Measurements from ENCODE around the gene SHISAL2A. TPM values are rescaled to one million over a fixed set of nuclear protein-coding genes. Genes with fewer than 3 reads are reported as not detected.
A peak's percentile ranks its signal among the peaks of the same experiment; 100 is the strongest.

The SHISAL2A gene
- total RNA-seq, 5 donors from 2014 or later (not counting 1 experiment from before 2014, with no cell fraction given): 38.4 to 80.7 (median 74.7) TPM

DNA sequence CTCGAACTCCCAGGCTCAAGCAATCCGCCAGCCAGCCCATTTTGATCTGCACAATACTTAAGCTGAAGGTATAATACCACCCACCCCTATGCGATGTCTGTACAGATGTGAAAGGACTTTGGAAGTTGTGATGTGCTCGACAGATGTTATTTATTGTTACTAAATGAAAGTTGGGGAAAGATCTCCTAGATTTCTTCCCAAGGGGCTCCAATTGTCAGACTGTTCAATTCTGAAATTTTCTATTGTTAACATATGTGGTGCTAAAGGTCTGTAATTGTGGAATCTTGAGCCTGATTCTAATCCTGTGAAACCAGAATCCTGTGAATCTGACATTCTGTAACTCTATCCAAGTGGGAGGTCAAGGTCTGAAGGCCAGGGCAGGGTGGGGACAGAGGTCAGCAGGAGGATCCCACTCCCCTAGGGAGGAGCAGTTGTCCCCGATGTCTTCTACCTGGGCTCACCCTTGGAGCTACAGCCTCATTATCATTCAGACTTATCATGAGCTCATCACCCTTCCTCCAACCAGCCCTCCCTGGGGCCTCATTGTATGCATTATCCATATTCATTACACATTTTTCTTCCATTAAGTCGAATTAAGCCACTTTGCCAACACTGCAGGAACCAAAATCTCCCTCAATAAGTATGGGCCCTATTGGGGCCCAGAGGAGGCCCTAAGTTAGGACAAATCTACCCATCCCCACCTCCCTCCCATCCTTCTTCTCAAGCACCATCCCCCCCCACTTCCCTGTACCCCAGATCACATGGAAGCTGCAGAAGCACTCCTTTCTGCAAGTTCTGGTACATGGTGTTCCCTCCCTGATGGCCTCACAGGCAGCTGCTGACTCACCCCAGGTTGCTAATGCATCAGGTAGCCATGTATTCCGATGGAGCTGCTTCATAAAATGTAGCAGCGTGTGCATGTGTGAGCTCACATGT, 32.3 kb downstream of the SHISAL2A start:
- Histone ChIP-seq H3K27ac (ENCODE audit: low read length) (no peak overlapping the region), H3K4me1 (ENCODE audit: control insufficient read depth in 1 of 2, extremely low read depth in 1 of 2, insufficient read depth in 2 of 2, low read length in 2 of 2) (no peaks in the 10 kb centered on the region), H3K4me3 (ENCODE audit: control insufficient read depth in 1 of 2, extremely low read depth in 1 of 2, low read length in 1 of 2) (no peak overlapping the region), H3K36me3 (ENCODE audit: control insufficient read depth in 2 of 2, extremely low read depth in 1 of 2, insufficient read depth in 1 of 2, low read length in 1 of 2) (peaks cover 12 to 34% of the 10 kb centered on the region in 2 donors), H3K27me3 (replicated peaks in 1 of 2; ENCODE audit: control insufficient read depth in 2 of 2, extremely low read depth in 1 of 2, insufficient read depth in 2 of 2, low read length in 1 of 2) (no peaks in the 10 kb centered on the region), H3K9me3 (no peaks in the 10 kb centered on the region)
- no peak overlapping the region for H3K4me3 Mint-ChIP-seq
- H3K27ac Mint-ChIP-seq: peak overlapping the region; percentile 58 to 62
- ChIA-PET CTCF (interaction anchor here (0.6 to 1.3 kb wide), 3 partner anchors 20 to 23 kb away, joined by 3 to 6 read pairs (median 3); no protein-coding TSS in a partner anchor), POLR2A (interaction anchor here (0.7 to 1.4 kb wide), 2 partner anchors 9 to 24 kb away, joined by 3 to 5 read pairs; no protein-coding TSS in a partner anchor)
- no peak for ATAC-seq (replicated peaks in 1 of 4)
- H3K27me3 Mint-ChIP-seq: no peaks in the 10 kb centered on the region
- peaks cover 29% of the 10 kb centered on the region for H3K36me3 Mint-ChIP-seq
- H3K4me1 Mint-ChIP-seq: peaks cover 7 to 11% (median 9%) of the 10 kb centered on the region in 3 donors
- no peaks in the 10 kb centered on the region for H3K9me3 Mint-ChIP-seq
- 90% methylated on average over 3 of the region's 8 CpGs for WGBS (ENCODE audit: insufficient coverage)
- no peak for DNase-seq

DNA sequence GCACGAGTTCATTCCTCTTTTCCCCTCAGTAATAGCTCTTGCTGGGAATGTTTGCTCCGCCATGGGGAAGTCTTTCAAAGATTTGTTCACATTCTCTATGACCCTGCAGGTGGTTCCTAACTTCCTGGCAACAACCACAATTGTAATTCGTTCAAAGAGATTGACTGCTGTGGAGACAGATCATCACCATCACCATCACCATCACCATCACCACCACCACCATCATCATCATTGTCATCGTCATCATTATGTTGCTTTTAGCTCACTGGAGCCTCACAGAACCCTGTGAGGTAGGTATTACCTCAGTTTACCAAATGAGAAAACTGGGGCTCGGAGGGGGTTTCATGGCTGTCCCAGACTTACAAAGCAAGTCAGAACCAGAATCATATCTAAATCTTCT, 34.3 kb downstream of the SHISAL2A start:
- no peaks in the 10 kb centered on the region for H3K9me3 ChIP-seq
- Mint-ChIP-seq H3K36me3 (peaks cover 34% of the 10 kb centered on the region), H3K4me3 (no peak overlapping the region), H3K9me3 (no peaks in the 10 kb centered on the region), H3K4me1 (peaks cover 7 to 9% (median 8%) of the 10 kb centered on the region in 3 donors), H3K27me3 (no peaks in the 10 kb centered on the region), H3K27ac (no peak overlapping the region)
- ATAC-seq (replicated peaks in 1 of 4): no peak
- H3K27me3 ChIP-seq (replicated peaks in 1 of 2; ENCODE audit: control insufficient read depth in 2 of 2, extremely low read depth in 1 of 2, insufficient read depth in 2 of 2, low read length in 1 of 2): no peaks in the 10 kb centered on the region
- H3K4me1 ChIP-seq (ENCODE audit: control insufficient read depth in 1 of 2, extremely low read depth in 1 of 2, insufficient read depth in 2 of 2, low read length in 2 of 2): no peaks in the 10 kb centered on the region
- no peak overlapping the region for H3K27ac ChIP-seq (ENCODE audit: low read length)
- WGBS (ENCODE audit: insufficient coverage): 71% methylated on average over 2 of the region's 5 CpGs
- peaks cover 12 to 28% of the 10 kb centered on the region in 2 donors for H3K36me3 ChIP-seq (ENCODE audit: control insufficient read depth in 2 of 2, extremely low read depth in 1 of 2, insufficient read depth in 1 of 2, low read length in 1 of 2)
- no peak overlapping the region for H3K4me3 ChIP-seq (ENCODE audit: control insufficient read depth in 1 of 2, extremely low read depth in 1 of 2, low read length in 1 of 2)
- POLR2A ChIA-PET: interaction anchor here in 1 of 2 donors (0.6 to 0.7 kb wide), 2 partner anchors 46 to 54 kb away, joined by 4 read pairs; no protein-coding TSS in a partner anchor
- CTCF ChIA-PET: interaction anchor here (0.6 to 1.1 kb wide), 2 partner anchors 19 to 301 kb away, joined by 3 to 4 read pairs; no protein-coding TSS in a partner anchor
- DNase-seq: no peak

DNA sequence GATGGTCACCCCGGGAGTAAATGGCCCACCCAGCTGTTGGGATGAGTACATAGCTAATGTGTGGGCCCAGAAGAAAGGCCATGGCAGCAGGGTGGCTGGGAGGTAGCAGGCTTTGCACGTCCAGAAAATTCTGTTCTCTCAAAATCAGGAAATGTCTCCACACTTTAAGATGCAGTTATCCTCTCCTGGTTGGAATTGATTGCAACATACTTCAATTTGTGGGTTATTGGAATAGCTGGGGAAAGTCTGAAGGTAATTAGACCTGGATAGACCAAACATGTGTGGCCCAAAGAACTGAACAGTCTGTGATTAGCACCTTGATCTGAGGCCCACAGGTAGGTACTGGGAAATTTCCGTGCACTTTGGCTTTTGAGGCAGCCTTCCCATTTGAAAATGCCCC, 35.0 kb downstream of the SHISAL2A start:
- POLR2A ChIA-PET: interaction anchor here in 1 of 2 donors (0.6 to 0.7 kb wide), 2 partner anchors 46 to 53 kb away, joined by 4 read pairs; no protein-coding TSS in a partner anchor
- DNase-seq: no peak
- peaks cover 7 to 9% (median 8%) of the 10 kb centered on the region in 3 donors for H3K4me1 Mint-ChIP-seq
- CTCF ChIA-PET: interaction anchor here in 1 of 2 donors (1.1 kb wide), 1 partner anchor 18 kb away, joined by 4 read pairs; no protein-coding TSS in a partner anchor
- peaks cover 34% of the 10 kb centered on the region for H3K36me3 Mint-ChIP-seq
- Histone ChIP-seq H3K9me3 (no peaks in the 10 kb centered on the region), H3K36me3 (ENCODE audit: control insufficient read depth in 2 of 2, extremely low read depth in 1 of 2, insufficient read depth in 1 of 2, low read length in 1 of 2) (peaks cover 12 to 31% of the 10 kb centered on the region in 2 donors), H3K27ac (ENCODE audit: low read length) (no peak overlapping the region), H3K4me1 (ENCODE audit: control insufficient read depth in 1 of 2, extremely low read depth in 1 of 2, insufficient read depth in 2 of 2, low read length in 2 of 2) (no peaks in the 10 kb centered on the region), H3K27me3 (replicated peaks in 1 of 2; ENCODE audit: control insufficient read depth in 2 of 2, extremely low read depth in 1 of 2, insufficient read depth in 2 of 2, low read length in 1 of 2) (no peaks in the 10 kb centered on the region), H3K4me3 (ENCODE audit: control insufficient read depth in 1 of 2, extremely low read depth in 1 of 2, low read length in 1 of 2) (no peak overlapping the region)
- WGBS (ENCODE audit: insufficient coverage): 100% methylated on average over 1 of the region's 3 CpGs
- no peak overlapping the region for H3K4me3 Mint-ChIP-seq
- no peak for ATAC-seq (replicated peaks in 1 of 4)
- no peaks in the 10 kb centered on the region for H3K27me3 Mint-ChIP-seq
- no peak overlapping the region for H3K27ac Mint-ChIP-seq
- H3K9me3 Mint-ChIP-seq: no peaks in the 10 kb centered on the region

DNA sequence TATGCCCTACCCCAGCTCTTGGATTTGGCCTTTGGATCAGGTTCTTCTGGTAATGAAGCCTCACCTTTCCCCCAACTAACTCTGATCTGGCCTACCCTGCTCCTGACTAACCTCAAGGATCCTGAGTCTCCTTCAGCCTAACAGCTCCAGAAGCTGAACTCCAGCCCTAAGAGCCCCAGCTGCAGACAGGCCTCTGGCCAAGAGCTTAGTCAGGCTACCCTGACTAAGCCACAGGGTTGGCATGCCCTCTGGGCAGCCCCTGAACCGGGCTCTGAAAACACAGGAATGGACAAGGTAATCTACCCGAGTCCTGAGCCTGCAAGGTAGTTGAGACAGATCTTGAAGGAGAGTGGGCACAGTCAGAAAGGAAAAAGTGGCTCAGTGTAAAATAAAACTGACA, 35.7 kb downstream of the SHISAL2A start:
- no peaks in the 10 kb centered on the region for H3K4me1 ChIP-seq (ENCODE audit: control insufficient read depth in 1 of 2, extremely low read depth in 1 of 2, insufficient read depth in 2 of 2, low read length in 2 of 2)
- 80% methylated on average over 1 of the region's 2 CpGs for WGBS (ENCODE audit: insufficient coverage)
- no peak overlapping the region for H3K27ac ChIP-seq (ENCODE audit: low read length)
- no peaks in the 10 kb centered on the region for H3K27me3 ChIP-seq (replicated peaks in 1 of 2; ENCODE audit: control insufficient read depth in 2 of 2, extremely low read depth in 1 of 2, insufficient read depth in 2 of 2, low read length in 1 of 2)
- Mint-ChIP-seq H3K36me3 (peaks cover 37% of the 10 kb centered on the region), H3K27ac (no peak overlapping the region), H3K4me3 (no peak overlapping the region), H3K4me1 (peaks cover 7 to 9% (median 8%) of the 10 kb centered on the region in 3 donors), H3K27me3 (no peaks in the 10 kb centered on the region), H3K9me3 (no peaks in the 10 kb centered on the region)
- H3K36me3 ChIP-seq (ENCODE audit: control insufficient read depth in 2 of 2, extremely low read depth in 1 of 2, insufficient read depth in 1 of 2, low read length in 1 of 2): peaks cover 12 to 36% of the 10 kb centered on the region in 2 donors
- ChIA-PET POLR2A (interaction anchor here (0.6 to 0.7 kb wide), 3 partner anchors 371 to 433 kb away, joined by 7 to 10 read pairs (median 9); no protein-coding TSS in a partner anchor), CTCF (interaction anchor here (0.7 to 1.0 kb wide), 3 partner anchors 17 to 883 kb away, joined by 3 to 5 read pairs (median 4); no protein-coding TSS in a partner anchor)
- H3K9me3 ChIP-seq: no peaks in the 10 kb centered on the region
- ATAC-seq (replicated peaks in 1 of 4): no peak
- no peak overlapping the region for H3K4me3 ChIP-seq (ENCODE audit: control insufficient read depth in 1 of 2, extremely low read depth in 1 of 2, low read length in 1 of 2)
- DNase-seq: no peak

DNA sequence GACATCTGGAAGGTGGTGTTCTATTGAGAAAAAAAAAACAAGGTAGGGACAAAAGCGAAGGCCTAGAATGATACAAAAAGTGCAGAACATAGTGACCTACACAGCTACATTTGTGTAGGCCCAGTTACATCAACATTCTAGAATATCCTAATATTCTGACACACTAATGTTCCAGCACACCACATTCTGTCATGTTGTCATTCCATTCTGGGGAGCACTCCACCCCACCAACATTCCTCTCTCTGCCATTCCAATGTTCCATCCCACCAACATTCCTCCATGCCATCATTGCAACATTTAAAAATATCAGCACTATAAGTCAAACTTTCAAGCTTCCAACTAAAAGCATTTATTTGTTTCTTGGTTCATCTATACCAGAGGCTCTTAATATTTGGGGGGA, 36.7 kb downstream of the SHISAL2A start:
- peaks cover 42% of the 10 kb centered on the region for H3K36me3 Mint-ChIP-seq
- ChIA-PET CTCF (interaction anchor here in 1 of 2 donors (0.6 to 1.0 kb wide), 4 partner anchors 29 to 884 kb away, joined by 3 to 6 read pairs (median 4); no protein-coding TSS in a partner anchor), POLR2A (interaction anchor here (0.6 to 0.7 kb wide), 5 partner anchors 31 to 434 kb away, joined by 5 to 10 read pairs (median 5); no protein-coding TSS in a partner anchor)
- no peaks in the 10 kb centered on the region for H3K27me3 ChIP-seq (replicated peaks in 1 of 2; ENCODE audit: control insufficient read depth in 2 of 2, extremely low read depth in 1 of 2, insufficient read depth in 2 of 2, low read length in 1 of 2)
- H3K27me3 Mint-ChIP-seq: no peaks in the 10 kb centered on the region
- no peak overlapping the region for H3K4me3 Mint-ChIP-seq
- H3K27ac ChIP-seq (ENCODE audit: low read length): no peak overlapping the region
- no peak overlapping the region for H3K4me3 ChIP-seq (ENCODE audit: control insufficient read depth in 1 of 2, extremely low read depth in 1 of 2, low read length in 1 of 2)
- H3K4me1 ChIP-seq (ENCODE audit: control insufficient read depth in 1 of 2, extremely low read depth in 1 of 2, insufficient read depth in 2 of 2, low read length in 2 of 2): peaks cover 0 to 1% of the 10 kb centered on the region in 2 experiments
- no peaks in the 10 kb centered on the region for H3K9me3 Mint-ChIP-seq
- H3K9me3 ChIP-seq: no peaks in the 10 kb centered on the region
- DNase-seq: no peak
- peaks cover 12 to 45% of the 10 kb centered on the region in 2 donors for H3K36me3 ChIP-seq (ENCODE audit: control insufficient read depth in 2 of 2, extremely low read depth in 1 of 2, insufficient read depth in 1 of 2, low read length in 1 of 2)
- H3K4me1 Mint-ChIP-seq: peaks cover 13% of the 10 kb centered on the region in 3 donors
- no peak for ATAC-seq (replicated peaks in 1 of 4)
- H3K27ac Mint-ChIP-seq: peak overlapping the region in 1 of 2 donors; percentile 12
- 100% methylated on average over 1 of the region's 1 CpG for WGBS (ENCODE audit: insufficient coverage)

DNA sequence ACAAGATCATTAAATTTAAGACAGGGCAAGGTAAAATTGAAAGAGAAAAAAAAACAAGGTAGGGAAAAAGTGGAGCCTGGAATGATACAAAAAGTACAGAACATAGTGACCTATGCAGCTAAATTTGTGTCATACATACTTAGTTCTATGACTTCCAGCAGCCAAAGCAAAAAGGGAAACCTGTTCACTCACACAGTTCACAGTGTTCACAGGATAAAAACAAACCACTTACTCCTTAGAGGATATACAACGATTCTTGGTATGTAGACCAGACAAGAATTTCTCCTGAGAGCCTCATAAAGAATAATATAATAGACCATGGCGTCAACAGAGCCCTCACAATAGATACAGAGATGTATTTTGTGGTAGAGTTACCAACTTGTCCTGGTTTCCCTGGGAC, 37.6 kb downstream of the SHISAL2A start:
- Mint-ChIP-seq H3K4me3 (no peak overlapping the region), H3K4me1 (peaks cover 11 to 16% (median 14%) of the 10 kb centered on the region in 3 donors), H3K27ac (no peak overlapping the region), H3K27me3 (no peaks in the 10 kb centered on the region), H3K36me3 (peaks cover 46% of the 10 kb centered on the region), H3K9me3 (no peaks in the 10 kb centered on the region)
- POLR2A ChIA-PET: no interaction called here
- no peak for DNase-seq
- H3K36me3 ChIP-seq (ENCODE audit: control insufficient read depth in 2 of 2, extremely low read depth in 1 of 2, insufficient read depth in 1 of 2, low read length in 1 of 2): peaks cover 12 to 51% of the 10 kb centered on the region in 2 donors
- CTCF ChIA-PET: no interaction called here
- no peak for ATAC-seq (replicated peaks in 1 of 4)
- H3K27me3 ChIP-seq (replicated peaks in 1 of 2; ENCODE audit: control insufficient read depth in 2 of 2, extremely low read depth in 1 of 2, insufficient read depth in 2 of 2, low read length in 1 of 2): no peaks in the 10 kb centered on the region
- H3K4me1 ChIP-seq (ENCODE audit: control insufficient read depth in 1 of 2, extremely low read depth in 1 of 2, insufficient read depth in 2 of 2, low read length in 2 of 2): peaks cover 0 to 4% of the 10 kb centered on the region in 2 experiments
- no peak overlapping the region for H3K4me3 ChIP-seq (ENCODE audit: control insufficient read depth in 1 of 2, extremely low read depth in 1 of 2, low read length in 1 of 2)
- no peak overlapping the region for H3K27ac ChIP-seq (ENCODE audit: low read length)
- WGBS (ENCODE audit: insufficient coverage): no CpG with 5 or more reads among the region's 2 CpGs
- H3K9me3 ChIP-seq: no peaks in the 10 kb centered on the region

All from T-cell (primary cell).